Stimulated activated naive CD4-positive, alpha-beta T cell (primary cell): ENCODE data around the gene ODAD2.
"Not testable (repeated sequence)": the region's sequence is repeated elsewhere in the genome, so short reads cannot be mapped to it uniquely, and the experiment has no call there.

Experiments used
- DNase-seq, 6 experiments: peaks; one replicate each; lab custom pipeline; 2025; lab: John Stamatoyannopoulos, UW

The ODAD2 gene

GRCh38 chr10:27998954-27999275, at the start of gene ODAD2:
TSS of gene ODAD2 (minus strand) at chr10:27999079. CDS start at chr10:27995142, 3,937 bp downstream.
- peak in 2 of 6 experiments; percentile 7 to 24 for DNase-seq

GRCh38 chr10:28047061-28047460, 48.2 kb upstream of the ODAD2 start:
- no peak for DNase-seq

- no peak for DNase-seq
Measured at GRCh38 chr10:28046579-28046978, 47.7 kb upstream of the ODAD2 start.

GRCh38 chr10:28043941-28044340, 45.1 kb upstream of the ODAD2 start:
- no peak for DNase-seq

- no peak for DNase-seq
Measured at GRCh38 chr10:28036587-28036986, 37.7 kb upstream of the ODAD2 start.

- DNase-seq, result no peak
Measured at GRCh38 chr10:28020993-28021982, 22.4 kb upstream of the ODAD2 start.

GRCh38 chr10:28020080-28020860, 21.4 kb upstream of the ODAD2 start:
- DNase-seq, result no peak

GRCh38 chr10:28014651-28015050, 15.8 kb upstream of the ODAD2 start:
- DNase-seq, result no peak

GRCh38 chr10:28012990-28013515, 14.2 kb upstream of the ODAD2 start:
- DNase-seq, result no peak

- DNase-seq, result no peak
Measured at GRCh38 chr10:28010821-28011220, 11.9 kb upstream of the ODAD2 start.

GRCh38 chr10:28008054-28008453, 9.2 kb upstream of the ODAD2 start:
- DNase-seq, result no peak

- DNase-seq, result no peak
Measured at GRCh38 chr10:28001353-28001752, 2.5 kb upstream of the ODAD2 start.

GRCh38 chr10:27998178-27998953, 513 bp downstream of the ODAD2 start:
- DNase-seq, result peak in 3 of 6 experiments; percentile 2 to 24 (median 7)

GRCh38 chr10:27997865-27998177, 1.1 kb downstream of the ODAD2 start:
- DNase-seq, result no peak

- no peak for DNase-seq
Measured at GRCh38 chr10:27995311-27995710, 3.6 kb downstream of the ODAD2 start.

- not testable (repeated sequence) for DNase-seq
Measured at GRCh38 chr10:27989357-27989756, 9.5 kb downstream of the ODAD2 start.

GRCh38 chr10:27986821-27987220, 12.1 kb downstream of the ODAD2 start:
- DNase-seq, result no peak

- no peak for DNase-seq
Measured at GRCh38 chr10:27982875-27983543, 15.9 kb downstream of the ODAD2 start.

GRCh38 chr10:27981744-27982143, 17.1 kb downstream of the ODAD2 start:
- DNase-seq, result no peak

- not testable (repeated sequence) for DNase-seq
Measured at GRCh38 chr10:27970795-27971194, 28.1 kb downstream of the ODAD2 start.

GRCh38 chr10:27969931-27970330, 28.9 kb downstream of the ODAD2 start:
- DNase-seq, result not testable (repeated sequence)
